Measurements from ENCODE around the gene SAMD1.

SAMD1 gene

DNA sequence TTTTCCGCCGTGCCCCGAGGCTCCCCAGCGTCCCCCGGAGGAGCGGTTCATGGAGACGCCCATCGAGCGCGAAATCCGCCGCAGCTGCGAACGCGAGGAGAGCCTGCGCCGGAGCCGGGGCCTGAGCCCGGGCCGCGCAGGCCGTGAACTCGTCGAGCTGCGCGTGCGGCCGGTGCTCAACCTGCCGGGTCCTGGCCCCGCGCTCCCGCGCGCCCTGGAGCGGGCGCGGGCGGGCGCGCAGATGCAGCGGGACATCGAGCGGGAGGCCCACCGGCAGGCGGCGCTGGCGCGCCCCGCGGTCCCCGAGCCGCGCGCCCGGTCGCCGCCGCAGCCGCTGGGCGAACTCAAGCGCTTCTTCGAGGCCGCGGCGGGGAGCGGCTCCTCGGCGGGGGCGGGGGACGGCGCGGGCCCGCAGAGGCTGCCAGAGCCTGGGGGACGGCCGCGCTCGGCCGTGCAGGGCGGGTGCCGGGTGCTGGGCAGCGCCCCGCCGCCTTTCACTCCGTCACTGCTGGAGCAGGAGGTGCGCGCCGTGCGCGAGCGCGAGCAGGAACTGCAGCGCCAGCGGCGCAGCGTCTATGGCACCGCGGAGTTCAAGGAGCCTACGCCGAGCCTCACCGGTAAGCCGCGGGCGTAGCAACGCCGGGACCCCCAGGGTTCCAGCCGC lies 17.2 kb downstream of the SAMD1 start:
- ChIA-PET CTCF (interaction anchor here (0.5 to 2.7 kb wide), 21 partner anchors 8 to 226 kb away, joined by 3 to 22 read pairs (median 4); partner anchors contain the start of gene ASF1B), POLR2A (ENCODE audit: low non-redundant PET) (no interaction called here)
- H3K27ac ChIP-seq, result peak overlapping the region; percentile 85
- peak; percentile 81 for DNase-seq (ENCODE audit: low spot score)
- TF ChIP-seq, protein P1, sequence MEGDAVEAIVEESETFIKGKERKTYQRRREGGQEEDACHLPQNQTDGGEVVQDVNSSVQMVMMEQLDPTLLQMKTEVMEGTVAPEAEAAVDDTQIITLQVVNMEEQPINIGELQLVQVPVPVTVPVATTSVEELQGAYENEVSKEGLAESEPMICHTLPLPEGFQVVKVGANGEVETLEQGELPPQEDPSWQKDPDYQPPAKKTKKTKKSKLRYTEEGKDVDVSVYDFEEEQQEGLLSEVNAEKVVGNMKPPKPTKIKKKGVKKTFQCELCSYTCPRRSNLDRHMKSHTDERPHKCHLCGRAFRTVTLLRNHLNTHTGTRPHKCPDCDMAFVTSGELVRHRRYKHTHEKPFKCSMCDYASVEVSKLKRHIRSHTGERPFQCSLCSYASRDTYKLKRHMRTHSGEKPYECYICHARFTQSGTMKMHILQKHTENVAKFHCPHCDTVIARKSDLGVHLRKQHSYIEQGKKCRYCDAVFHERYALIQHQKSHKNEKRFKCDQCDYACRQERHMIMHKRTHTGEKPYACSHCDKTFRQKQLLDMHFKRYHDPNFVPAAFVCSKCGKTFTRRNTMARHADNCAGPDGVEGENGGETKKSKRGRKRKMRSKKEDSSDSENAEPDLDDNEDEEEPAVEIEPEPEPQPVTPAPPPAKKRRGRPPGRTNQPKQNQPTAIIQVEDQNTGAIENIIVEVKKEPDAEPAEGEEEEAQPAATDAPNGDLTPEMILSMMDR (conservative IDR thresholded peaks at IDR 0.05; ENCODE audit: low read depth), result peak; percentile 99

DNA sequence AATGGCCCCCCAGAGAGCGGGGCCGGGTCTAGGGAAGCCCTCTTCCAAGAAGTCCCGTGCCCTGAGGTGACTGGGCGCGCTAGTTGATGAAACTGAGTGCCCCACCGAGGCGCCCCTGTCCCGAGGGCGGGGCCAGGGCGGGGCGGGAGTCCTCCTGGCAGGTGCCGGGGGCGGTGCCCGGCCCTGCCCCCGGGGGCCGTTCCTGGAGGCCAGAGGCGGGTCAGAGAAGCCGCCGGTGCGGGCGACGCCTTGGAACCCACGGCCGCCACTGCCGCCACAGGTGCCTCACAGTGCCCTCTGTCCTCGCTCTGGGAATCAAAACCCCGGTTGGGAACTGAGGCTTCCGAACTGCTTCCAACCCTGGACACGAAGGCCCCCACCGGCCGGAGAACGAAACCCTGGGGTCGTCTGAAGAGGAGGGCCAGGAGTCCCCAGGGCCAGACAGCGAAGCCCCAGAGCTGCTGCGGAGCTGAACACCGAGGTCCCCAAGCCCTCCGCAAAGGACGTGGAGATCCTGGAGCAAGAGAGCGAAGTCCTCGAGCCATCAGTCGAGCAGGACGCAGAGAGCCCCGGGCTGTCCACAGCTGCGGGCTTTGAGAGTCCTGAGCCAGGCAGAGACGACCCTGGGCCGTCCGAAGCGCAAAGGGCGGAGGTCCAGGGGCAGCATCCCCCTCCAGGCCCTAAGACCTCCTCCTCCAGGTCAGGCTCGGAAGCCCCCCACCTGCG lies 17.9 kb downstream of the SAMD1 start, which contains the start of gene MISP3:
MISP3 (plus strand) TSS at position 252 of the 726 bp plus-strand sequence. CDS start 524 bp downstream, outside the sequence.
- ChIA-PET CTCF (interaction anchor here (0.5 to 2.7 kb wide), 18 partner anchors 8 to 238 kb away, joined by 3 to 22 read pairs (median 4); partner anchors contain the start of genes ASF1B and IL27RA), POLR2A (ENCODE audit: low non-redundant PET) (no interaction called here)
- TF ChIP-seq, protein P1 (conservative IDR thresholded peaks at IDR 0.05; ENCODE audit: low read depth), result no peak
- no peak for DNase-seq (ENCODE audit: low spot score)
- H3K27ac ChIP-seq, result peak within 1 kb of the TSS; percentile 85

DNA sequence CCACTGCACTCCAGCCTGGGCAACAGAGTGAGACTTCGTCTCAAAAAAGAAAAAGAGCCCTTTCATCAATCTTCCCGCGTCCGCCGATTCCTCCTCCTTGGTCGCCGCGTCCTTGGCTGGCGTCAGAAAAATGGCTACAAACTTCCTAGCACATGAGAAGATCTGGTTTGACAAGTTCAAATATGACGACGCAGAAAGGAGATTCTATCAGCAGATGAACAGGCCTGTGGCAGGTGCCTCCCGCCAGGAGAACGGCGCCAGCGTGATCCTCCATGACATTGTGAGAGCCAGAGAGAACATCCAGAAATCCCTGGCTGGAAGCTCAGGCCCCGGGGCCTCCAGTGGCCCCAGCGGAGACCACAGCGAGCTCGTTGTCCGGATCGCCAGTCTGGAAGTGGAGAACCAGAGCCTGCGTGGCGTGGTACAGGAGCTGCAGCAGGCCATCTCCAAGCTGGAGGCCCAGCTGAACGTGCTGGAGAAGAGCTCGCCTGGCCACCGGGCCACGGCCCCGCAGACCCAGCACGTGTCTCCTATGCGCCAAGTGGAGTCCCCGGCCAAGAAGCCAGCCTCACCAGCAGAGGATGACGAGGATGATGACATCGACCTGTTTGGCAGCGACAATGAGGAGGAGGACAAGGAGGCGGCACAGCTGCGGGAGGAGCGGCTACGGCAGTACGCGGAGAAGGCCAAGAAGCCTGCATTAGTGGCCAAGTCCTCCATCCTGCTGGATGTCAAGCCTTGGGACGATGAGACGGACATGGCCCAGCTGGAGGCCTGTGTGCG lies 20.1 kb downstream of the SAMD1 start:
- no peak for DNase-seq (ENCODE audit: low spot score)

DNA sequence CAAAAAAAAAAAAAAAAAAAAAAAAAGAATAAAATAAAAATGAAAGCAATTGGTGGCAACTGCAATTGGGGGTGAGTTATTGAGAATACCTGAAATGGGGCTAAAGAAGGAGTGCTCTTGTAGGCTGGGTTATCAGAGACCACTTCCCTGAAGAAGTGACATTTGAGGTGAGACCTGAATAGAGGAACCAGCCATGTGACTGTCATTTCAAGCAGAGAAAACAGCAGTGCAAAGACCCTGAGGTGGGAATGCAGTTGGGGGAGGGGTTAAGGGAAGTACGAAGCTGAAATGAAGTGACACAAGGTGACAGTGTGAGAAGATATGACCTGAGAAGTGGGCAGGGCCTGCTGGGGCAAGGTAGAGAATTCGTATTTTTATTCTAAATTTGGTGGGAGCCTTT lies 24.4 kb downstream of the SAMD1 start:
- TF ChIP-seq, protein P1 (conservative IDR thresholded peaks at IDR 0.05; ENCODE audit: low read depth), result no peak
- CTCF ChIA-PET, result no interaction called here
- H3K27ac ChIP-seq, result no peak overlapping the region
- DNase-seq (ENCODE audit: low spot score), result no peak
- POLR2A ChIA-PET (ENCODE audit: low non-redundant PET), result no interaction called here

More for the DNA sequence above, 20.1 kb downstream of the SAMD1 start:
- TF ChIP-seq, protein P1 (conservative IDR thresholded peaks at IDR 0.05; ENCODE audit: low read depth), result no peak
- CTCF ChIA-PET, result interaction anchor here (0.5 to 2.6 kb wide), 4 partner anchors 11 to 336 kb away, joined by 3 to 18 read pairs (median 6); partner anchors contain the start of gene IL27RA
- no peak overlapping the region for H3K27ac ChIP-seq
- POLR2A ChIA-PET (ENCODE audit: low non-redundant PET), result no interaction called here

DNA sequence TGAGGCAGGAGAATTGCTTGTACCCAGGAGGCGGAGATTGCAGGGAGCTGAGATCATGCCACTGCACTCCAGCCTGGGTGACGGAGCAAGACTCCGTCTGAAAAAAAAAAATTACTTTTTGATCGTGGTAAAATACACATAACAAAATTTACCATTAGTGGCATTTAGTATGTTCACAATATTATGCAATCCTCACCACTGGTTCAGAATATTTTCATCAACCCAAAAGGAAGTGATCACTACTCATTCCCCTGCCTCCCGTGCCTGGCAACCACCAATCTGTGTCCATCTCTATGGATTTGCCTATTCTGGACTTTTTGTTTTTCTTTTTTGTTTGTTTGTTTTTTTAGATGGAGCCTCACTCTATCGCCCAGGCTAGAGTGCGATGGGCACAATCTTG lies 27.4 kb downstream of the SAMD1 start:
- POLR2A ChIA-PET (ENCODE audit: low non-redundant PET), result no interaction called here
- DNase-seq (ENCODE audit: low spot score), result no peak
- H3K27ac ChIP-seq, result no peak overlapping the region
- TF ChIP-seq, protein P1 (conservative IDR thresholded peaks at IDR 0.05; ENCODE audit: low read depth), result no peak
- CTCF ChIA-PET, result interaction anchor here (0.7 kb wide), 1 partner anchor 32 kb away, joined by 8 read pairs; the partner anchor contains the start of gene IL27RA

DNA sequence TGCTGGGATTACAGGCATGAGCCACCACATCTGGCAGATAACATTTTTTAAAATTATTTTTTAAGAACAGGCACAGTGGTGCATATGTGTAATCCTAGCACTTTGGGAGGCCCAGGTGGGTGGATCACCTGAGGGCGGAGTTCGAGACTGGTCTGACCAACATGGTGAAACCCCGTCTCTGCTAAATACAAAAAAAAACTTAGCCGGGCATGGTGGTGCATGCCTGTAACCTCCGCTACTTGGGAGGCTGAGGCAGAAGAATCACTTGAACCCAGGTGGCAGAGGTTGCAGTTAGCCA lies 28.0 kb downstream of the SAMD1 start:
- ChIA-PET POLR2A (ENCODE audit: low non-redundant PET) (no interaction called here), CTCF (interaction anchor here (0.7 kb wide), 1 partner anchor 31 kb away, joined by 8 read pairs; the partner anchor contains the start of gene IL27RA)
- no peak overlapping the region for H3K27ac ChIP-seq
- TF ChIP-seq, protein P1 (conservative IDR thresholded peaks at IDR 0.05; ENCODE audit: low read depth), result no peak
- no peak for DNase-seq (ENCODE audit: low spot score)

Data from RWPE1 (cell line).